HCT116 (cell line): Measurements from ENCODE around the gene CPNE4. TPM values are rescaled to one million over a fixed set of nuclear protein-coding genes. Genes with fewer than 3 reads are reported as not detected.

Experiments
- ATAC-seq: fragments of 200-7000 bp; cut with Tn5 transposase; 2 replicates; pipeline ENCODE4 v1.9.1; 2020; ENCODE audit warnings: mild to moderate bottlenecking, moderate library complexity
- BruUV-seq: library from RNA; stranded (reverse); fragments of 400-500 nt; replicated peaks from 2 replicates; lab custom pipeline; 2021; lab: Mats Ljungman, UMichigan
- CTCF ChIA-PET: fragments of 300-600 bp; sonication (Branson Sonifier 250); formaldehyde crosslinking; loops from one replicate; lab custom pipeline; 2021; ENCODE audit warnings: antibody characterized with exemption; lab: Charles Lee
- POLR2A ChIA-PET: fragments of 300-600, 350-600 bp; sonication (Branson Sonifier 250); formaldehyde crosslinking; loops from one replicate; lab custom pipeline; 2021; ENCODE audit warnings: antibody characterized with exemption; lab: Charles Lee
- RAD21 ChIA-PET, 2 experiments: fragments of 300-600 bp; sonication (Branson Sonifier 250); formaldehyde crosslinking; loops; one replicate each; lab custom pipeline; 2023; ENCODE audit warnings: low total read pairs in 2 of 2; ENCODE audit not compliant: uncharacterized antibody in 2 of 2, unreplicated experiment in 2 of 2, low non-redundant PET in 1 of 2; lab: Charles Lee
- DNase-seq: peaks from one replicate; pipeline ENCODE4 v3.0.0-alpha.2; 2010; ENCODE audit warnings: low read depth, low spot score
- H2AFZ ChIP-seq: fragments of 200-600 bp; shearing (Covaris generic), sonication (generic); 2 replicates; pipeline ENCODE4 v1.6.1; 2017; ENCODE audit warnings: low read depth, mixed run types, mixed read lengths, antibody characterized with exemption, low read length; ENCODE audit not compliant: poor library complexity, severe bottlenecking
- H3K27ac ChIP-seq: 2 replicates; pipeline ENCODE4 v1.5.1; 2012; ENCODE audit warnings: low read depth, low read length
- H3K27me3 ChIP-seq: fragments of 200-600 bp; sonication (generic); 2 replicates; pipeline ENCODE4 v1.6.1; 2016; ENCODE audit warnings: mixed run types, low read length, mixed read lengths; ENCODE audit not compliant: insufficient read depth
- H3K36me3 ChIP-seq, 2 experiments: fragments of 200-500 bp in 1 of 2; fragments of 200-600 bp in 1 of 2; sonication (Bioruptor generic) in 1 of 2; sonication (generic) in 1 of 2; 2 replicates each; pipeline versions ENCODE4 v1.5.1 to v1.6.1; 2014 to 2016; ENCODE audit warnings: low read length in 2 of 2, inconsistent platforms in 1 of 2, mixed read lengths in 1 of 2, mixed run types in 1 of 2; ENCODE audit not compliant: insufficient read depth in 2 of 2, control insufficient read depth in 1 of 2
- H3K4me1 ChIP-seq, 2 experiments: fragments of 200-600 bp in 1 of 2; sonication (generic) in 1 of 2; 2 replicates each; pipeline versions ENCODE4 v1.5.1 to v1.6.1; 2012 to 2017; ENCODE audit warnings: low read length in 2 of 2, inconsistent platforms in 1 of 2, mild to moderate bottlenecking in 1 of 2, mixed read lengths in 1 of 2, mixed run types in 1 of 2, moderate library complexity in 1 of 2; ENCODE audit not compliant: insufficient read depth in 2 of 2, control insufficient read depth in 1 of 2
- H3K4me2 ChIP-seq: fragments of 200-600 bp; sonication (generic); 2 replicates; pipeline ENCODE4 v1.6.1; 2017; ENCODE audit warnings: mixed run types, low read length, mixed read lengths
- H3K4me3 ChIP-seq, 2 experiments: fragments of 200-600 bp in 1 of 2; sonication (generic) in 1 of 2; replicated peaks in 1 of 2; 2 replicates each; pipeline ENCODE4 v1.5.1; 2011 to 2016; ENCODE audit warnings: low read length in 2 of 2, control low read depth in 1 of 2, low read depth in 1 of 2, mild to moderate bottlenecking in 1 of 2, mixed read lengths in 1 of 2, mixed run types in 1 of 2
- H3K79me2 ChIP-seq: fragments of 200-600 bp; sonication (generic); 2 replicates; pipeline ENCODE4 v1.6.1; 2017; ENCODE audit warnings: mild to moderate bottlenecking, mixed run types, low read length, moderate library complexity, mixed read lengths; ENCODE audit not compliant: insufficient read depth
- H3K9ac ChIP-seq: fragments of 200-600 bp; sonication (generic); 2 replicates; pipeline ENCODE4 v1.6.1; 2016; ENCODE audit warnings: low read length, mixed read lengths
- H3K9me2 ChIP-seq: fragments of 200-600 bp; sonication (generic), shearing (Covaris generic); 2 replicates; pipeline ENCODE4 v1.6.1; 2017; ENCODE audit warnings: mixed run types, mild to moderate bottlenecking, moderate library complexity; ENCODE audit not compliant: insufficient read depth
- H3K9me3 ChIP-seq, 2 experiments: fragments of 200-500 bp in 1 of 2; fragments of 200-600 bp in 1 of 2; sonication (Bioruptor generic) in 1 of 2; sonication (generic) in 1 of 2; 2 replicates each; pipeline ENCODE4 v1.6.1; 2014 to 2017; ENCODE audit warnings: low read length in 2 of 2, mixed read lengths in 2 of 2, inconsistent platforms in 1 of 2, low read depth in 1 of 2, mild to moderate bottlenecking in 1 of 2, mixed run types in 1 of 2, moderate library complexity in 1 of 2; ENCODE audit not compliant: control insufficient read depth in 1 of 2, insufficient read depth in 1 of 2
- H4K20me1 ChIP-seq: fragments of 200-600 bp; sonication (generic), shearing (Covaris generic); 2 replicates; pipeline ENCODE4 v1.6.1; 2017; ENCODE audit warnings: mixed run types, mild to moderate bottlenecking, moderate library complexity; ENCODE audit not compliant: insufficient read depth
- CBX3 ChIP-seq: IDR thresholded peaks from 2 replicates; pipeline ENCODE4 v1.6.1; 2012; ENCODE audit warnings: low read depth
- CTCF ChIP-seq, 3 experiments: fragments of 200-600 bp in 1 of 3; sonication (generic) in 1 of 3; IDR thresholded peaks in 2 of 3; conservative IDR thresholded peaks in 1 of 3; 2 replicates each; pipeline ENCODE4 v1.5.1; 2012 to 2017; ENCODE audit warnings: low read depth in 2 of 3, low read length in 2 of 3, antibody characterized with exemption in 1 of 3, borderline replicate concordance in 1 of 3, control low read depth in 1 of 3, mild to moderate bottlenecking in 1 of 3, mixed read lengths in 1 of 3, mixed run types in 1 of 3, moderate library complexity in 1 of 3; ENCODE audit not compliant: insufficient read depth in 1 of 3
- ELF1 ChIP-seq: IDR thresholded peaks from 2 replicates; pipeline ENCODE4 v1.6.1; 2012; ENCODE audit warnings: low read depth, borderline replicate concordance
- EZH2 ChIP-seq: fragments of 200-600 bp; sonication (generic); IDR thresholded peaks from 2 replicates; pipeline ENCODE4 v1.6.1; 2017; ENCODE audit warnings: antibody characterized with exemption, mixed run types
- FOSL1 ChIP-seq: IDR thresholded peaks from 2 replicates; pipeline ENCODE4 v1.6.1; 2012; ENCODE audit warnings: low read depth
- POLR2A ChIP-seq: IDR thresholded peaks from 2 replicates; pipeline ENCODE4 v1.7.0; 2011; ENCODE audit warnings: borderline replicate concordance; ENCODE audit not compliant: insufficient read depth, insufficient read length; ENCODE audit errors: extremely low read depth
- SIN3A ChIP-seq: IDR thresholded peaks from 2 replicates; pipeline ENCODE4 v1.6.1; 2012; ENCODE audit warnings: low read depth
- SP1 ChIP-seq: IDR thresholded peaks from 2 replicates; pipeline ENCODE4 v1.6.1; 2012; ENCODE audit warnings: low read depth
- ZFX ChIP-seq: fragments of 450-650 bp; IDR thresholded peaks from 2 replicates; pipeline ENCODE4 v1.6.1; 2017
- intact Hi-C: fragments of 100-400 bp; cut with micrococcal nuclease; formaldehyde crosslinking; loops from 2 replicates; pipeline ENCODE4 v1.10.0; 2022
- total RNA-seq: library from RNA; stranded (reverse); gene quantifications from one replicate; pipeline ENCODE4 v1.2.1, GENCODE V29; 2021; ENCODE audit not compliant: unreplicated experiment
- TF ChIP-seq, protein P1 (sequence below): IDR thresholded peaks from 2 replicates; pipeline ENCODE4 v1.6.1; 2011; ENCODE audit warnings: mild to moderate bottlenecking, low read length, moderate library complexity; ENCODE audit not compliant: insufficient replicate concordance; ENCODE audit errors: extremely low read depth

The CPNE4 gene
- total RNA-seq, 1 experiment from 2014 or later, result not detected

- DNase-seq, result no peak
- Histone ChIP-seq H3K4me3 (no peak overlapping the region), H4K20me1 (no peaks in the 10 kb centered on the region), H3K9ac (no peak overlapping the region), H3K27ac (no peak overlapping the region), H3K36me3 (no peaks in the 10 kb centered on the region), H3K4me1 (no peaks in the 10 kb centered on the region), H3K79me2 (no peaks in the 10 kb centered on the region), H3K9me2 (no peaks in the 10 kb centered on the region), H3K4me2 (no peak overlapping the region), H2AFZ (no peak overlapping the region), H3K9me3 (no peaks in the 10 kb centered on the region), H3K27me3 (peaks cover 23% of the 10 kb centered on the region; the same call in 1 of the 2 replicates)
- no peak for ATAC-seq
- intact Hi-C loops, result no loop called here
- ChIA-PET POLR2A (no interaction called here), CTCF (no interaction called here), RAD21 (no interaction called here)
- no TSS peak for BruUV-seq
- TF ChIP-seq ELF1 (no peak), FOSL1 (no peak), SIN3A (no peak)
- TF ChIP-seq, all 23 proteins: peak for 0
These were observed 259.2 kb downstream of the CPNE4 start for GRCh38 chr3:131775650-131776049.

- BruUV-seq, result no TSS peak
- Histone ChIP-seq H3K79me2 (no peaks in the 10 kb centered on the region), H3K4me2 (no peak overlapping the region), H3K36me3 (no peaks in the 10 kb centered on the region), H3K9me2 (no peaks in the 10 kb centered on the region), H3K4me3 (no peak overlapping the region), H3K9me3 (no peaks in the 10 kb centered on the region), H3K4me1 (no peaks in the 10 kb centered on the region), H3K9ac (no peak overlapping the region), H2AFZ (no peak overlapping the region), H3K27ac (no peak overlapping the region), H3K27me3 (peaks cover 41% of the 10 kb centered on the region), H4K20me1 (no peaks in the 10 kb centered on the region)
- TF ChIP-seq, protein P1, sequence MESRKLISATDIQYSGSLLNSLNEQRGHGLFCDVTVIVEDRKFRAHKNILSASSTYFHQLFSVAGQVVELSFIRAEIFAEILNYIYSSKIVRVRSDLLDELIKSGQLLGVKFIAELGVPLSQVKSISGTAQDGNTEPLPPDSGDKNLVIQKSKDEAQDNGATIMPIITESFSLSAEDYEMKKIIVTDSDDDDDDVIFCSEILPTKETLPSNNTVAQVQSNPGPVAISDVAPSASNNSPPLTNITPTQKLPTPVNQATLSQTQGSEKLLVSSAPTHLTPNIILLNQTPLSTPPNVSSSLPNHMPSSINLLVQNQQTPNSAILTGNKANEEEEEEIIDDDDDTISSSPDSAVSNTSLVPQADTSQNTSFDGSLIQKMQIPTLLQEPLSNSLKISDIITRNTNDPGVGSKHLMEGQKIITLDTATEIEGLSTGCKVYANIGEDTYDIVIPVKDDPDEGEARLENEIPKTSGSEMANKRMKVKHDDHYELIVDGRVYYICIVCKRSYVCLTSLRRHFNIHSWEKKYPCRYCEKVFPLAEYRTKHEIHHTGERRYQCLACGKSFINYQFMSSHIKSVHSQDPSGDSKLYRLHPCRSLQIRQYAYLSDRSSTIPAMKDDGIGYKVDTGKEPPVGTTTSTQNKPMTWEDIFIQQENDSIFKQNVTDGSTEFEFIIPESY, result no peak
- no peak for TF ChIP-seq EZH2
- TF ChIP-seq CBX3, result no peak
- TF ChIP-seq ELF1, result no peak
- no peak for TF ChIP-seq ZFX
- no peak for TF ChIP-seq SP1
- TF ChIP-seq POLR2A, result no peak
- no peak for TF ChIP-seq CTCF (IDR thresholded peaks at IDR 0.05 in 2 of 3, conservative IDR thresholded peaks at IDR 0.05 in 1 of 3; ENCODE audit: borderline replicate concordance in 1 of 3, insufficient read depth in 1 of 3, low read depth in 2 of 3, low read length in 2 of 3)
- TF ChIP-seq SIN3A, result no peak
- RAD21 ChIA-PET, result no interaction called here
- CTCF ChIA-PET, result no interaction called here
- no peak for DNase-seq
- no peak for ATAC-seq
- POLR2A ChIA-PET, result no interaction called here
- intact Hi-C loops, result no loop called here
These were observed 262.4 kb downstream of the CPNE4 start for GRCh38 chr3:131772269-131773026.
